ENCODE measurements around the gene ZNF865. TPM values are rescaled to one million over a fixed set of nuclear protein-coding genes. Genes with fewer than 3 reads are reported as not detected.
A peak's percentile ranks its signal among the peaks of the same experiment; 100 is the strongest.

Gene ZNF865
- polyA plus RNA-seq, 6 donors from 2014 or later, result 0.12 to 0.60 (median 0.18) TPM; not detected in 2

DNA sequence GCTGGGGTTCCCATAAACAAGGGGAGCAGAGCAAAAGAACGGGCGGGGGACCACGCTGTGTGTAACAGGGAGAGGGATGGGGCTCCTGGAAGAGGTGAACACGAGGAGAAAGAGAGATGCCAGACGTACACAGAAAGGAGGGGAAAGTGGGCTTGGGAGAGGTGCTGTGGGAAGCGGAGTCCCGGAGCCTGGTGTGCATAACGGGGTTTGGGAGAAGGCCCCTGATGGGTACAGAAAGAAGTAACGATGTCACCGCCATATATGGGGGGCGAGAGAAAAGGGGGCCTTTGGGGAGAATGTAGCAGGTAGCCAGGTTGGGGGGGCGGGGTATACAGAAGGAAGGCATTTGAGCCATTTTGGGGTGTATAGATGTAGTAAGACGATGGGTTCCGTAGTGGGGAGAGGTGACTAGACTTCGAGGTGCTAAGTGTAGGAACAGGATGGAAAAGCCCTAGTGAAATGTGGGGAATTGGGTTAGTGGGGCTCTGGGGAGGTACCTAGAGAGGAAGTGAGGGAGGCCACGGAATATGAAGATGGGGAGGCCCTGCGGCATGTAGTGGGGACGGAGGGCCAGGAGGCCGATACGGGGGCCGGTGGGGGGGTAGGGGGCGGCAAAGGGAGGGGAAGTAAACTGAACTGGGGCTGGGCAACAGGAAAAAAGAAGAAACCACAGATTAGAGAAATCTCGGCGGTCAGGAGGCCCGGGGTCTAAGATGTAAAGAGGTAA, 36.1 kb downstream of the ZNF865 start:
- peak; percentile 36 for DNase-seq
- H3K36me3 Mint-ChIP-seq, result peaks cover 0 to 7% of the 10 kb centered on the region in 2 donors
- H3K9me3 Mint-ChIP-seq, result peaks cover 0 to 3% (median 0%) of the 10 kb centered on the region in 7 donors
- peak in 1 of 2 donors; percentile 2 for ATAC-seq (ENCODE audit: low read depth in 2 of 2)
- H3K4me3 Mint-ChIP-seq, result peak overlapping the region; percentile 91 to 99 (median 94)
- H3K27ac Mint-ChIP-seq, result peak overlapping the region; percentile 53 to 95 (median 90)
- H3K4me1 Mint-ChIP-seq, result peaks cover 48 to 72% (median 66%) of the 10 kb centered on the region in 3 donors
- no peaks in the 10 kb centered on the region for H3K27me3 Mint-ChIP-seq

DNA sequence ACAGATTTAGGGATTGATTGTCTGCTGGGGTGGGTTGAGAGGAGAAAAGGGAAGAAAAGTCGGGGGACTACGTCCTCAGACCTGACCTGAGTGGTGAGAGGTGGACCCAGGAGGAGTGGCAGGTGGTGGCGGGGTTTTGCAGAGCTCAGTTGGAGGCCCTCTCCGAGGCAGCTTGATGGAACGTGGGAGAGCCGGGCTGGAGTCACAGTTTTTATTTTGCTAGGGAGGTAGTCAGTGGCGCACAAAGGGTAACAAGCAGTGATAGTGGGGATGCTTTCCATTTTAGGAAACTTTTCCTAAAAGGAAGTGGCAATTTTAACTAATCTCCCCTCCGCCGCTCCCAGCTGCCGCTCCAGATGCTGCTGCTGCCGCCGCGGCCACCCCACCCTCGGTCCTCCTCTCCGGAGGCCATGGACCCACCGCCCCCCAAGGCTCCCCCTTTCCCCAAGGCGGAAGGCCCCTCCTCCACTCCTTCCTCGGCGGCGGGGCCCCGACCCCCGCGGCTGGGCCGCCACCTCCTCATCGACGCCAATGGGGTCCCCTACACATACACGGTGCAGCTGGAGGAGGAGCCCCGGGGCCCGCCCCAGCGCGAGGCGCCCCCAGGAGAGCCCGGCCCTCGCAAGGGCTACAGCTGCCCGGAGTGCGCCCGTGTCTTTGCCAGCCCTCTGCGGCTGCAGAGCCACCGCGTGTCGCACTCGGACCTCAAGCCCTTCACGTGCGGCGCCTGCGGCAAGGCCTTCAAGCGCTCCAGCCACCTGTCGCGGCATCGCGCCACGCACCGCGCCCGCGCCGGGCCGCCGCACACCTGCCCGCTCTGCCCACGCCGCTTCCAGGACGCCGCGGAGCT, 36.9 kb downstream of the ZNF865 start:
- Mint-ChIP-seq H3K36me3 (peaks cover 0 to 7% of the 10 kb centered on the region in 2 donors), H3K4me3 (peak overlapping the region; percentile 91 to 99 (median 97)), H3K9me3 (peaks cover 0 to 3% (median 0%) of the 10 kb centered on the region in 7 donors), H3K27ac (peak overlapping the region; percentile 91 to 99 (median 96)), H3K27me3 (no peaks in the 10 kb centered on the region), H3K4me1 (peaks cover 44 to 72% (median 65%) of the 10 kb centered on the region in 3 donors)
- DNase-seq (peak; percentile 46), ATAC-seq (ENCODE audit: low read depth in 2 of 2) (peak in 1 of 2 donors; percentile 11)

DNA sequence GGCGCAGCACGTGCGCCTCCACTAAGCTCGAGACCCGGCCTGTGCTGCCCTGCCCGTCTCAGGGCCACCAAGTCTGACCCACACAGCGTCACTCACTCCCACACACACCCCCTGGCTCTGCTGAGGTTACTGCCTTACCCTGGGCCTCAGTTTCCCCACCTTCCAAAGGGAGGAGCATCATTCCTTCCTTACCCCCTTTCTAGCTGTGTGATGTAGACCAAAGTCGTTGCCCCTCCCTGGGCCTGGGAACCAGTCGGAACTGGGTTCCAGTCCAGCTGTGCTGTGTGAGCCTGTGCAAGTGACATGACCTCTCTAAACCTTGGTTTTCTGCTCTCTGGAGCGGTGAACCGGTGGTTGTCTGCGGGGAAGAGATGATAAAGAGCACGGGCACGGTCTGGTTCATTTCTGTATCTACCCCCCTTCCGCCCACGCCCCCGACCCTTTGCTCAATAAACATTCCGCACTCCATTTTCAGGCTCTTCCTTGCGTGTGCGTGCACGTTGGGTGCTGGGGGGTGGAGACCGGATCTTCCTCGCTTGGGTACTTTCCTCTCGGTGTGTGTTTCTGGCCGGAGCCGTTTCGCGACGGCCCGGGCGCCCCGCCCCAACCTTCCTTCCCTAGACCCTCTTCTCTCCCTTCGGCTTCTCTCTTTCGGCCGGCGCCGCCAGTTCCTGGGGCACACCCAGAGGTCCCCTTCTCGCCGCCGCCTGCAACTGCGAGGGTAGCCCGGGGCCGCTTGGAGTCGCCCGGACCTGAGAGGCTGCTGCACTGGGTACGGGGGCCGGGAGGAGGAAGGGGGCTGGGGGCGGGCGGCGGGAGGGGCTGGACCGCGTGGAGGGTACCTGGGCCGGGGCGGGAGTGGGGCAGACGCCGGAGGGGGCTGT, 37.8 kb downstream of the ZNF865 start, which contains the start of gene ZNF581:
Gene ZNF581 (plus strand): TSS at position 647 of the 884 bp plus-strand sequence. CDS start 923 bp downstream, outside the sequence.
- peaks cover 0 to 2% (median 0%) of the 10 kb centered on the region in 7 donors for H3K9me3 Mint-ChIP-seq
- H3K4me1 Mint-ChIP-seq, result peaks cover 38 to 67% (median 61%) of the 10 kb centered on the region in 3 donors
- H3K4me3 Mint-ChIP-seq, result peak within 1 kb of the TSS; percentile 91 to 99 (median 97)
- no peaks in the 10 kb centered on the region for H3K27me3 Mint-ChIP-seq
- peak; percentile 26 to 54 for ATAC-seq (ENCODE audit: low read depth in 2 of 2)
- DNase-seq, result peak; percentile 77
- H3K27ac Mint-ChIP-seq, result peak within 1 kb of the TSS; percentile 91 to 99 (median 96)
- no peaks in the 10 kb centered on the region for H3K36me3 Mint-ChIP-seq

DNA sequence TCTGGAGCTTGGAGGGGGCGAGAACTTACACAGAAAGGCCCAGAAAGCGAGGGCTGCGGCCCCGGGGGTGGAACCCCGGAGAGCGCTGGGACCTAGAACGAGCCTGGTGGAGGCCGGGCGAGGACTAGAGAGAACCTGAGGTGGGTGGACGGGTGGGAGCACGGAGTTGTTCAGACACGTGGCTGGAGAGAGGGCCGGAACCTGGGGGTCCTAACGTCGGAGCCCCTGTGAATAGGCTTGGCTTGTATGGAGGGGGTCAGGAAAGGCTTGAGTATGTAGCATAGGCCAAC, 38.4 kb downstream of the ZNF865 start:
- Mint-ChIP-seq H3K4me3 (peak overlapping the region; percentile 91 to 99 (median 96)), H3K27me3 (no peaks in the 10 kb centered on the region), H3K27ac (peak overlapping the region; percentile 30 to 98 (median 85)), H3K4me1 (peaks cover 41 to 64% (median 63%) of the 10 kb centered on the region in 3 donors), H3K36me3 (no peaks in the 10 kb centered on the region), H3K9me3 (peaks cover 0 to 2% (median 0%) of the 10 kb centered on the region in 7 donors)
- ATAC-seq (ENCODE audit: low read depth in 2 of 2) (no peak), DNase-seq (no peak)

DNA sequence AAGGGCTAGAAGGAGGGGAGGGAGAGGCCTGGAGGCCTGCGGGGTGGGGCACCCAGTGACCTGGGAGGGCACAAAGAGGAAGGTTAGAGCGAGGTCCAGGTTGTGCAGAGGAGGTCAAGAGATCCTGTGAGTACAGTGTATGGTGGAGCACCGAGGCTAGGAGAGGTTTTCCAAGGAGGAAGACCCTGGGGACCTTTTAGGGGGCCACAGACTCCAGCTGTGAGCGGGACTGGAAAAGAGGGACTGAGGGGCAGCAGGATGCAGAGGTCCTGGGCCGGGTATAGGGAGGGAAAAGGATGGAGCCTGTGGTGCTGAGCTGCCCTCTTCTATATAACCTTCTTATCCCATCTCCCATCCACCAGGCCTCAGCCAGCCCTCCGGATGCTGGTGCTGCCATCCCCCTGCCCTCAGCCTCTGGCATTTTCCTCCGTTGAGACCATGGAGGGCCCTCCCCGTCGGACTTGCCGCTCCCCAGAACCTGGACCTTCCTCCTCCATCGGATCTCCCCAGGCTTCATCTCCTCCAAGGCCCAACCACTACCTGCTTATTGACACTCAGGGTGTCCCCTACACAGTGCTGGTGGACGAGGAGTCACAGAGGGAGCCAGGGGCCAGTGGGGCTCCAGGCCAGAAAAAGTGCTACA, 38.9 kb downstream of the ZNF865 start:
- H3K27ac Mint-ChIP-seq, result peak overlapping the region; percentile 36 to 98 (median 88)
- peaks cover 40 to 68% (median 63%) of the 10 kb centered on the region in 3 donors for H3K4me1 Mint-ChIP-seq
- ATAC-seq (ENCODE audit: low read depth in 2 of 2) (no peak), DNase-seq (no peak)
- H3K27me3 Mint-ChIP-seq, result no peaks in the 10 kb centered on the region
- no peaks in the 10 kb centered on the region for H3K9me3 Mint-ChIP-seq
- H3K36me3 Mint-ChIP-seq, result no peaks in the 10 kb centered on the region
- H3K4me3 Mint-ChIP-seq, result peak overlapping the region; percentile 91 to 99 (median 96)

DNA sequence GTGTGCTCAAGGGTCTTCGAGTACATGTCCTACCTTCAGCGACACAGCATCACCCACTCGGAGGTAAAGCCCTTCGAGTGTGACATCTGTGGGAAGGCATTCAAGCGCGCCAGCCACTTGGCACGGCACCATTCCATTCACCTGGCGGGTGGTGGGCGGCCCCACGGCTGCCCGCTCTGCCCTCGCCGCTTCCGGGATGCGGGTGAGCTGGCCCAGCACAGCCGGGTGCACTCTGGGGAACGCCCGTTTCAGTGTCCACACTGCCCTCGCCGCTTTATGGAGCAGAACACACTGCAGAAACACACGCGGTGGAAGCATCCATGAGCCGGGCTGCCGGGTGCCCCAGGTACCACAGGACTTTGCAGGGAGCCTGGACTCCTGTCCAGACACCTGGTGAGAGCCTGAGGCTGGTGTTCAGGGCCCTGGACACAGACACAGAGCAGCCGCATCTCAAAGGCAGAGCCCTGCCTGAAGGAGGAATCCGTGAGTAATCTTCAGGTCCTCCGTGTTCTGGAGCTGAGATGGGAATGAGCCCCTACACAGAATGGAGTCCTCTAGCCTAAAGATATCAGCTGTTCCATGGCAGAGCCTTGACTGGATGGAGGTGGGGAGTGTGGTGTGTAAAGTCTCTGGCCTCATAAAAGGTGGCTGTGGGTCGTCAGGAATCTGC, 39.5 kb downstream of the ZNF865 start:
- no peaks in the 10 kb centered on the region for H3K27me3 Mint-ChIP-seq
- H3K4me1 Mint-ChIP-seq, result peaks cover 47 to 72% (median 64%) of the 10 kb centered on the region in 3 donors
- peak overlapping the region; percentile 57 to 98 (median 93) for H3K4me3 Mint-ChIP-seq
- H3K36me3 Mint-ChIP-seq, result no peaks in the 10 kb centered on the region
- DNase-seq (no peak), ATAC-seq (ENCODE audit: low read depth in 2 of 2) (no peak)
- peak overlapping the region in 4 of 6 donors; percentile 33 to 95 (median 37) for H3K27ac Mint-ChIP-seq
- H3K9me3 Mint-ChIP-seq, result no peaks in the 10 kb centered on the region

DNA sequence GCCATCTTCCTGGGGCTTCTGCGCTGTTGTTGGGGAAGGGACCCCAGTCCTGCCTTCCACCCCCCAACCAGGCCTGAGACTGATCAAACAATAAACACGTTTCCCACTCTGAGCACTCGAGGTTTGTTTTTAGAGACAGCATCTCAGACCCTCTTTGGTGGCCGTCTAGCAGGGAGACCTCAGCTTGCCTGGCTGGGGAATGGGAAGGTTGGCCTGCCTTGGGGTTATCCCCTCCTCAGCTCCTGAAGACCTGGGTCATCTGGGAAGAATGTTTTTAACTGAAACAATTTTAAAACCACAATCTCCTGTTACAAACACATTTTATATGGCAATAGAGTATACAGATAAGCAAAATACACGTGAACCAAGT, 40.0 kb downstream of the ZNF865 start:
- H3K27me3 Mint-ChIP-seq, result no peaks in the 10 kb centered on the region
- ATAC-seq (ENCODE audit: low read depth in 2 of 2), result no peak
- H3K9me3 Mint-ChIP-seq, result no peaks in the 10 kb centered on the region
- H3K27ac Mint-ChIP-seq, result peak overlapping the region in 3 of 6 donors; percentile 13 to 44 (median 33)
- peaks cover 52 to 72% (median 64%) of the 10 kb centered on the region in 3 donors for H3K4me1 Mint-ChIP-seq
- peak overlapping the region; percentile 38 to 95 (median 66) for H3K4me3 Mint-ChIP-seq
- no peak for DNase-seq
- H3K36me3 Mint-ChIP-seq, result no peaks in the 10 kb centered on the region

DNA sequence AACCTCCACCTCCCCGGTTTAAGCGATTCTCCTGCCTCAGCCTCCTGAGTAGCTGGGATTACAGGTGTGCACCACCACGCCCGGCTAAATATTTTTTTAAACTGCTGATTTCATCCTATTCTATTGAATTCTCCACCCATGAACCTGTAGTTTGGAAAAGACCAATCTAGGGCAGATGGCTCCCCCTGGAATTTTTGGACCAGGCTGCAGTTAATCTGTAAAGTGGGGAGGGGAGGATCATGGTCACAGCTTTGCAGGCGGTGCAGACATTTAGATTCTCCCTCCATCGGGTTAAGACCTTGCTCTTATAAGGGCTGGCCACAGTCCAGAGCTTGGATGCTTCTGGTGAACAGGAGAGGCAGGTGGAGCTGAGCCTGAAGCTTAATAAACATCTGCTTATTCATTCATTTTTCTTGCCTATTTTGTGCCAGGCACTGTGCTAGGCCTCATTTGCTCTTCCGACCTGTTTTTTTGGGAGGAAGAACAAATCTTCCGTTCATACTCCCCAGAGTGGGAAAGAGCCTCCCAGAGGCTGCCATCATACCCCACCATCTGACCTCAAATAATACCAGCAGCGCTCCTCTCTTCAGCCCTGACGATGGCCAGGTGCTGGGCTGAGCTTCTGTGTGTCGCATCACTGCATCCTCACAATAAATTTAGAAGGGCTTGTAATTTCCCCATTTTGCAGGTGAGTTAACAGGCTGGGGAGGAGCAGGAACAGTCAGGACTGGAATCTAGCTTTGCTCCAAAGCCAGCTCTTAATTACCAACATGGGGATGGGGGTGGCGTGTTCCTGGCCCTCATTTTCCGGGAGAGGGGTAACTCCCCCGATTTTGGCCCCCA, 41.7 kb downstream of the ZNF865 start:
- ATAC-seq (ENCODE audit: low read depth in 2 of 2) (peak; percentile 63 to 67), DNase-seq (peak; percentile 71)
- Mint-ChIP-seq H3K4me3 (peak overlapping the region; percentile 91 to 98 (median 97)), H3K9me3 (no peaks in the 10 kb centered on the region), H3K36me3 (peaks cover 0 to 5% of the 10 kb centered on the region in 2 donors), H3K4me1 (peaks cover 50 to 74% (median 61%) of the 10 kb centered on the region in 3 donors), H3K27me3 (no peaks in the 10 kb centered on the region), H3K27ac (peak overlapping the region; percentile 85 to 98 (median 92))

DNA sequence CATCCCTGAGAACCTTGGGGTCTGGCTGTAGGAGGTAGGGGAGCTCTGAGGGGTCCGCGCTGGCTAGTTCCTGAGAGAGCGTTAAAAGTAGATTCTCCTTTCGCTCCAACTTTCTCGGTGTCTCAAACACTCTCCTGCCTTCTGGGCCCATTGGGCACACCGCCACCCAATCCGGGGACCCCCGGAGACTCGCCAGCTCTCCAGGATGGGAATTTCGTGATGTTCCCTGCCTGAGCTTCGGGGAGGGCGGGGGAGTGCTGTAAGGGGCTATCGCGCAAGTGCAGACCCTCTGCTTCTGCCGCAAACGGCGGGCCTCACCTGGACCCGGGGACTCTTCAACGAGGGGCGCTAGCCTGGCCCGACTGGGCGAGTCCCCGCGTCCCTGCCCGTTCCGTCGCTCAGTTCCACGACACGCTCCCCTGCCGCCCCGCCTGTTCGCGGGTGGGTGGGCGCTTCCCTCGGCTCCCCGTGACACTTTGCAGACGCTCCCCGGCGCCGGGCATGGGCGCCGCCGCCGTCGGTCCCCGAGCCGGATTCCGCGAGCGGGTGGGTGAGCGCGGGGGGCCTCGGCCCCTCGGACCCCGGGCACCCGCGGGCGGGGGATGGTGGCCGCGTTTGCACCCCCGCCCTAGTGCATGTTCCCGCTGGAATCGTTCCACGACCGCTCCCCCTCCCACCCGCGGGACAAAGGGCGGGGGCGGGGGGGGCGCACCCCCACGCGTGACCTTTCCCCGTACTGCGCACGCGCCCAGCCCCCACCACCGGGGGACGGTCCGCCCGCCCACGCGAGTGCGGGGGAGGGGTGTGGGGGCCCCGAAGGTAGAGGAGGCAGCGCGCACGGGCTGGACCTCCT, 42.5 kb downstream of the ZNF865 start, which contains the start of gene CCDC106:
Gene CCDC106 (plus strand): TSS at position 481 of the 853 bp plus-strand sequence. CDS start 835 bp downstream, outside the sequence.
- Mint-ChIP-seq H3K27ac (peak within 1 kb of the TSS; percentile 87 to 98 (median 94)), H3K4me1 (peaks cover 49 to 71% (median 59%) of the 10 kb centered on the region in 3 donors), H3K36me3 (peaks cover 0 to 5% of the 10 kb centered on the region in 2 donors), H3K9me3 (no peaks in the 10 kb centered on the region), H3K4me3 (peak within 1 kb of the TSS; percentile 91 to 98 (median 97)), H3K27me3 (no peaks in the 10 kb centered on the region)
- ATAC-seq (ENCODE audit: low read depth in 2 of 2) (peak; percentile 41 to 49), DNase-seq (peak; percentile 67)

DNA sequence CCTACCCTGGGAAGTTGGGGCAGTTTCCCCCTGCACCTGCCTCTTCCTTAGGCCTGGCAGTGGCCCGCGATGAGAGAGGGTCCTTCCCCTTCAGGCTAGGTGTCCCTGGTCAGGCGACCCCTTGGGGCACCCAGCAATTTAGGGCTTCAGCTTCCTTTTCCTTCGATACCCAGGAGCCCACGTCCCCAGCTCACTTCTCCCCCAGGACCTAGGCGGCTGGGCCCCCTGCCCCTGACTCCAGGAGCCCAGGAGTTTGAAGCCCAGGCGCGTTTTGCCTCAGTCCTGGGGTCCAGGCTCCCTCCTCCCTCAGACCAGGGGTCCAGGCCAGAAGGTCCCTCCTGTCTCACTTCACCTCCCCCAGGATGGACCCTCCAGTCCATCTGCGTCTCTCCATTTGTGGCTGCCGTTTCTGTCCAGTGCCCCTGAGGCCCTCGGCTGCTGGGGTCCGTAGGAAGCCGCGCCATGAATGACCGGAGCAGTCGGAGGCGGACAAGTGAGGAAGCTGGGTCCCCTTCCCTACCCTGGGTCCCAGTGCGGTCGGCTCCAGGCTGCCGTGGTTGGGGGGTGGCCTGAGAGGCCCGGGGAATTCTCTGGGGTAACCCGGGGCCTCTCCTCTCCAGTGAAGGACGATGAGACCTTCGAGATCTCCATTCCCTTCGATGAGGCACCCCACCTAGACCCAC, 43.3 kb downstream of the ZNF865 start:
- Mint-ChIP-seq H3K4me1 (peaks cover 43 to 63% (median 59%) of the 10 kb centered on the region in 3 donors), H3K36me3 (peaks cover 0 to 5% of the 10 kb centered on the region in 2 donors), H3K27ac (peak overlapping the region in 5 of 6 donors; percentile 77 to 93 (median 87)), H3K4me3 (peak overlapping the region; percentile 81 to 98 (median 91)), H3K27me3 (no peaks in the 10 kb centered on the region), H3K9me3 (no peaks in the 10 kb centered on the region)
- DNase-seq (no peak), ATAC-seq (ENCODE audit: low read depth in 2 of 2) (no peak)

All from naive B cell (primary cell).